GM18868 (cell line): ENCODE data around the gene HMGXB3.

Experiments
- ATAC-seq: cut with Tn5 transposase; IDR thresholded peaks from one replicate; pipeline ENCODE4 v1.9.1; 2021; ENCODE audit warnings: mild to moderate bottlenecking, moderate library complexity; ENCODE audit not compliant: unreplicated experiment

Gene HMGXB3

GRCh38 chr5:150067405-150067960 is 66.9 kb downstream of the HMGXB3 start:
- ATAC-seq, result peak; percentile 33

- no peak for ATAC-seq
These were observed 67.5 kb downstream of the HMGXB3 start for GRCh38 chr5:150068071-150068470.

- no peak for ATAC-seq
These were observed 67.9 kb downstream of the HMGXB3 start for GRCh38 chr5:150068472-150068871.

- ATAC-seq, result no peak
These were observed 68.6 kb downstream of the HMGXB3 start for GRCh38 chr5:150068961-150069645.

- ATAC-seq, result no peak
These were observed 69.4 kb downstream of the HMGXB3 start for GRCh38 chr5:150069672-150070627.

- ATAC-seq, result no peak
These were observed 70.3 kb downstream of the HMGXB3 start for GRCh38 chr5:150070821-150071220.

GRCh38 chr5:150073086-150073625 is 72.6 kb downstream of the HMGXB3 start:
- no peak for ATAC-seq

- no peak for ATAC-seq
These were observed 73.1 kb downstream of the HMGXB3 start for GRCh38 chr5:150073677-150074076.

- ATAC-seq, result no peak
These were observed 74.7 kb downstream of the HMGXB3 start for GRCh38 chr5:150075233-150075632.

GRCh38 chr5:150075806-150076205 is 75.3 kb downstream of the HMGXB3 start:
- ATAC-seq, result no peak

- no peak for ATAC-seq
These were observed 76.5 kb downstream of the HMGXB3 start for GRCh38 chr5:150077060-150077459.

GRCh38 chr5:150077996-150078801 is 77.7 kb downstream of the HMGXB3 start:
- ATAC-seq, result no peak

- ATAC-seq, result no peak
These were observed 78.5 kb downstream of the HMGXB3 start for GRCh38 chr5:150078802-150079689.

GRCh38 chr5:150079909-150080461 is 79.4 kb downstream of the HMGXB3 start:
- no peak for ATAC-seq

GRCh38 chr5:150080696-150081435 is 80.3 kb downstream of the HMGXB3 start:
- ATAC-seq, result no peak

- ATAC-seq, result peak; percentile 90
These were observed 81.2 kb downstream of the HMGXB3 start for GRCh38 chr5:150081541-150082283.

- ATAC-seq, result peak; percentile 41
These were observed 81.8 kb downstream of the HMGXB3 start for GRCh38 chr5:150082374-150082773.

- no peak for ATAC-seq
These were observed 82.3 kb downstream of the HMGXB3 start for GRCh38 chr5:150082889-150083288.
